H1 (cell line): ENCODE data around the gene FLT4. TPM values are rescaled to one million over a fixed set of nuclear protein-coding genes. Genes with fewer than 3 reads are reported as not detected.

Source experiments
- KDM4A ChIP-seq: IDR thresholded peaks from one replicate; pipeline ENCODE4 v1.7.1; 2012; ENCODE audit warnings: low read depth, mild to moderate bottlenecking, moderate library complexity, low read length, inconsistent platforms; ENCODE audit not compliant: severe bottlenecking
- SP4 ChIP-seq: IDR thresholded peaks from 2 replicates; pipeline ENCODE4 v1.6.1; 2012; ENCODE audit warnings: low read length, inconsistent platforms
- SRF ChIP-seq: IDR thresholded peaks from 2 replicates; pipeline ENCODE4 v1.6.1; 2011; ENCODE audit warnings: mild to moderate bottlenecking, low read depth, low read length, moderate library complexity
- USF2 ChIP-seq: IDR thresholded peaks from 2 replicates; pipeline ENCODE4 v1.6.1; 2011; ENCODE audit warnings: low read length, improper control_type of control experiment
- polyA plus RNA-seq, 7 experiments: library from polyadenylated mRNA; depleted of rRNA in 3 of 7; stranded (reverse) in 5 of 7; unstranded in 2 of 7; fragments of >200 nt in 5 of 7; fragments of 200-250 nt in 2 of 7; gene quantifications; 1 replicate in 5 of 7; 2 replicates in 1 of 7; 4 replicates in 1 of 7; pipeline versions ENCODE4 v1.2.1 to v1.2.3, GENCODE V29; 2011 to 2013; ENCODE audit warnings: missing spikeins in 2 of 7, mixed read lengths in 2 of 7
- total RNA-seq: library from RNA; stranded (reverse); fragmentation: NEBNext Ultra II Directional; extraction: Animal tissue kit (Norgen Biotek cat#: 25700); gene quantifications from 2 replicates; pipeline ENCODE4 v1.2.1, GENCODE V29; 2021

The FLT4 gene
- total and polyA plus RNA-seq, 2 of the 8 experiments (the other 6 are each of a cell fraction or from before 2014, with no cell fraction given): 6.5 to 7.7 TPM

- TF ChIP-seq KDM4A (no peak), USF2 (no peak), SRF (no peak), SP4 (no peak)
Measured at GRCh38 chr5:180625791-180626660, 23.4 kb downstream of the FLT4 start (continued).
